Endothelial cell of umbilical vein (primary cell): ENCODE data around the gene L1CAM. TPM values are rescaled to one million over a fixed set of nuclear protein-coding genes. Genes with fewer than 3 reads are reported as not detected.

Experiments used
- BruUV-seq: library from RNA; stranded (reverse); fragments of 400-500 nt; replicated peaks from 2 replicates; lab custom pipeline; 2021; lab: Mats Ljungman, UMichigan
- CTCF ChIA-PET: fragments of 300-600, 350-600 bp; sonication (Branson Sonifier 250); formaldehyde crosslinking; loops from one replicate; lab custom pipeline; 2021; ENCODE audit warnings: antibody characterized with exemption, inconsistent platforms; lab: Charles Lee
- POLR2A ChIA-PET: fragments of 300-600, 350-600 bp; sonication (Branson Sonifier 250); formaldehyde crosslinking; loops from one replicate; lab custom pipeline; 2021; ENCODE audit warnings: antibody characterized with exemption, inconsistent platforms; lab: Charles Lee
- DNase-seq: peaks from one replicate; pipeline ENCODE4 v3.0.0-alpha.2; 2011; ENCODE audit warnings: low read depth, low spot score
- FAIRE-seq: peaks from 2 replicates; lab custom pipeline; 2011; peaks lifted over from hg19 to GRCh38; lab: Jason Lieb, UNC
- H2AFZ ChIP-seq: 2 replicates; pipeline ENCODE4 v1.6.0; 2012; ENCODE audit warnings: low read depth, low read length, control low read depth, inconsistent platforms
- H3K27ac ChIP-seq: 2 replicates; pipeline ENCODE4 v1.5.1; 2011; ENCODE audit warnings: low read depth, mild to moderate bottlenecking, control low read depth, low read length, moderate library complexity; ENCODE audit not compliant: insufficient read depth
- H3K27me3 ChIP-seq, 2 experiments: 2 replicates each; pipeline versions ENCODE4 v1.6.0 to v1.6.1; 2011; ENCODE audit warnings: low read length in 2 of 2, mixed read lengths in 1 of 2; ENCODE audit not compliant: control insufficient read depth in 2 of 2, insufficient read depth in 2 of 2
- H3K36me3 ChIP-seq, 2 experiments: 2 replicates in 1 of 2; 3 replicates in 1 of 2; pipeline ENCODE4 v1.5.1; 2011; ENCODE audit warnings: low read length in 2 of 2, mild to moderate bottlenecking in 1 of 2, moderate library complexity in 1 of 2; ENCODE audit not compliant: control insufficient read depth in 2 of 2, insufficient read depth in 2 of 2; ENCODE audit errors: extremely low read depth in 1 of 2
- H3K4me1 ChIP-seq: 3 replicates; pipeline ENCODE4 v1.5.1; 2011; ENCODE audit warnings: mild to moderate bottlenecking, low read length; ENCODE audit not compliant: control insufficient read depth, insufficient read depth; ENCODE audit errors: extremely low read depth
- H3K4me2 ChIP-seq: 2 replicates; pipeline ENCODE4 v1.6.1; 2011; ENCODE audit warnings: low read length, control low read depth, mixed read lengths; ENCODE audit not compliant: insufficient read depth
- H3K4me3 ChIP-seq, 3 experiments: fragments of 200-600 bp in 1 of 3; sonication (generic), shearing (Covaris generic) in 1 of 3; replicated peaks in 1 of 3; 2 replicates each; pipeline ENCODE4 v1.5.1; 2011 to 2016; ENCODE audit warnings: control low read depth in 3 of 3, low read length in 3 of 3, mild to moderate bottlenecking in 2 of 3, inconsistent platforms in 1 of 3, low read depth in 1 of 3, moderate library complexity in 1 of 3; ENCODE audit not compliant: insufficient read depth in 1 of 3
- H3K79me2 ChIP-seq: 2 replicates; pipeline ENCODE4 v1.6.0; 2012; ENCODE audit warnings: low read length, inconsistent platforms; ENCODE audit not compliant: control insufficient read depth, insufficient read depth
- H3K9ac ChIP-seq: replicated peaks from 2 replicates; pipeline ENCODE3; 2011; ENCODE audit warnings: low read length, control low read depth; ENCODE audit not compliant: insufficient read depth; ENCODE audit errors: extremely low read depth
- H3K9me1 ChIP-seq: replicated peaks from 3 replicates; pipeline ENCODE4 v1.6.0; 2011; ENCODE audit warnings: mild to moderate bottlenecking, low read length; ENCODE audit not compliant: control insufficient read depth, insufficient read depth; ENCODE audit errors: extremely low read depth
- H3K9me3 ChIP-seq: replicated peaks from 2 replicates; pipeline ENCODE4 v1.5.1; 2012; ENCODE audit warnings: low read length, inconsistent platforms; ENCODE audit not compliant: control insufficient read depth, insufficient read depth
- H4K20me1 ChIP-seq: replicated peaks from 2 replicates; pipeline ENCODE3; 2011; ENCODE audit warnings: mild to moderate bottlenecking, low read length; ENCODE audit not compliant: control insufficient read depth, insufficient read depth; ENCODE audit errors: extremely low read depth
- EZH2 ChIP-seq: IDR thresholded peaks from 2 replicates; pipeline ENCODE4 v1.6.1; 2012; ENCODE audit warnings: borderline replicate concordance, low read depth, mild to moderate bottlenecking, moderate library complexity, low read length, inconsistent platforms; ENCODE audit not compliant: severe bottlenecking
- FOS ChIP-seq: IDR thresholded peaks from 2 replicates; pipeline ENCODE4 v1.6.1; 2011; ENCODE audit warnings: mild to moderate bottlenecking, low read length, moderate library complexity, borderline replicate concordance; ENCODE audit not compliant: insufficient read depth
- GATA2 ChIP-seq: IDR thresholded peaks from 2 replicates; pipeline ENCODE4 v1.7.0; 2011; ENCODE audit warnings: low read depth, mild to moderate bottlenecking, moderate library complexity, mixed read lengths, low read length; ENCODE audit not compliant: insufficient read length, insufficient read depth
- JUN ChIP-seq: IDR thresholded peaks from 2 replicates; pipeline ENCODE4 v1.6.1; 2011; ENCODE audit warnings: borderline replicate concordance, low read depth; ENCODE audit not compliant: insufficient read length, insufficient read depth
- MYC ChIP-seq: IDR thresholded peaks from one replicate; pipeline ENCODE4 v1.6.1; 2011; ENCODE audit warnings: mild to moderate bottlenecking, low read depth, low read length
- POLR2A ChIP-seq: IDR thresholded peaks from 2 replicates; pipeline ENCODE4 v1.6.1; 2012; ENCODE audit warnings: low read depth, mild to moderate bottlenecking, control low read depth, low read length
- POLR2AphosphoS5 ChIP-seq: IDR thresholded peaks from 2 replicates; pipeline ENCODE4 v1.6.1; 2012; ENCODE audit warnings: low read depth, mild to moderate bottlenecking, control low read depth, low read length, moderate library complexity; ENCODE audit not compliant: insufficient read depth
- dilution Hi-C: fragments of 300-500 bp; cut with MboI; formaldehyde crosslinking; loops from one replicate; pipeline ENCODE4 v1.15.0; 2019; ENCODE audit warnings: low sequenced_read_pairs; ENCODE audit not compliant: extremely low pct_ligation_motif_present
- intact Hi-C: fragments of 100-400 bp; cut with micrococcal nuclease; formaldehyde crosslinking; loops from one replicate; pipeline ENCODE4 v1.10.0; 2022
- polyA plus RNA-seq, 4 experiments: library from polyadenylated mRNA; depleted of rRNA in 3 of 4; stranded (reverse) in 3 of 4; unstranded in 1 of 4; fragments of >200 nt; gene quantifications; 2 replicates each; pipeline versions ENCODE4 v1.2.1 to v1.2.3, GENCODE V29; 2011 to 2012; ENCODE audit warnings: missing spikeins in 1 of 4
- total RNA-seq: library from RNA; stranded (reverse); gene quantifications from 2 replicates; pipeline ENCODE4 v1.2.3, GENCODE V29; 2021
- TF ChIP-seq, protein P1 (sequence below): IDR thresholded peaks from 2 replicates; pipeline ENCODE4 v1.6.1; 2011; ENCODE audit not compliant: insufficient read depth, insufficient read length
- TF ChIP-seq, protein P2 (sequence below), 2 donors: IDR thresholded peaks; 1 replicate in 1 of 2; 2 replicates in 1 of 2; pipeline ENCODE4 v1.5.1; 2011; ENCODE audit warnings: low read length in 2 of 2, mild to moderate bottlenecking in 2 of 2, moderate library complexity in 2 of 2, control low read depth in 1 of 2, inconsistent platforms in 1 of 2, low read depth in 1 of 2; ENCODE audit not compliant: insufficient read depth in 1 of 2; ENCODE audit errors: extremely low read depth in 1 of 2

Gene L1CAM
- total and polyA plus RNA-seq, 2 donors (not counting 3 experiments of a cell fraction or from before 2014, with no cell fraction given): 0.01 TPM; not detected in 1

DNA sequence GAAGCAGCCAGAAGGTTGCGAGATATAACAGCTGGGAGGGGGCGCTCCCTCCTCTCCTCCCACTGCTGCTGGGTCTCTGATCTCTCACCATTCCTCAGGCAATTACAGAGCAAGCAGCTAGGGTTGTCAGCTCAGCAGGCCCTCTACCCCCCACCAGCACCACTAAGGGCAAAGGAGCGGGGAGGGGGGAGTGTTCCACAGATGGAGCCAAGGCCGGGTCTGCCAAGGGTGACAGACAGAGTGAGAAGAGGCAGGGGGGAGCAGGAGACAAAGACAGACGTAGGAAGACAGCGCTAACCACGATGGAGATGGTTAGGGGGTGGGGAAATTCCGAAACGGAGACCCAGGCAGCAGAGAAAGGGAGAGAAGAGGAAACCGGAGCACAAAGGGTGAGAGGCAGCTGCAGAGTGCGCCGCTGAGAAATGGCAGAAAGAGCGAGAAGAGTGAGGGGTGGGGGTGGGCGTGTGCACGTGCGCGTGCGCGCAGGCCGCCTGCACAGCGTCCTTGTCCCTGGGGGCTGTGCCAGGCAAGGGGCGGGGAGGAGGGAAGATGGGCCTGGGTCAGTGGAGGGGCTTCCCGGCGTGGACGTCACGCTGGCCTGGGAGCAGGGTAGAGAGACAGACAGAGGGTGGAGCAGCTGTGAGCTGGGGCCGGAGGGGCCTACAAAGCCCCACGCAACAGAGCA lies 6.9 kb downstream of the L1CAM start:
- dilution Hi-C loops (no loop called here), intact Hi-C loops (loop anchor here (10.0 kb wide), 1 partner anchor 84 kb away; the partner anchor contains the start of genes IDH3G and SSR4)
- H3K4me3 ChIP-seq: no peak overlapping the region
- CTCF ChIA-PET: no interaction called here
- BruUV-seq: no TSS peak
- no peak overlapping the region for H3K9ac ChIP-seq
- POLR2A ChIA-PET: no interaction called here
- H3K9me3 ChIP-seq: no peaks in the 10 kb centered on the region
- no peaks in the 10 kb centered on the region for H3K4me1 ChIP-seq
- FAIRE-seq (no peak), DNase-seq (no peak)
- no peak overlapping the region for H2AFZ ChIP-seq
- peaks cover 11 to 12% of the 10 kb centered on the region in 2 experiments for H3K27me3 ChIP-seq
- no peaks in the 10 kb centered on the region for H3K36me3 ChIP-seq
- H3K4me2 ChIP-seq: no peak overlapping the region
- no peaks in the 10 kb centered on the region for H3K9me1 ChIP-seq
- H3K79me2 ChIP-seq: no peaks in the 10 kb centered on the region
- TF ChIP-seq GATA2 (no peak), POLR2A (no peak), EZH2 (no peak), FOS (no peak), MYC (no peak), POLR2AphosphoS5 (no peak), JUN (no peak)
- TF ChIP-seq, protein P1, sequence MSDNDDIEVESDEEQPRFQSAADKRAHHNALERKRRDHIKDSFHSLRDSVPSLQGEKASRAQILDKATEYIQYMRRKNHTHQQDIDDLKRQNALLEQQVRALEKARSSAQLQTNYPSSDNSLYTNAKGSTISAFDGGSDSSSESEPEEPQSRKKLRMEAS: no peak
- TF ChIP-seq, protein P2, sequence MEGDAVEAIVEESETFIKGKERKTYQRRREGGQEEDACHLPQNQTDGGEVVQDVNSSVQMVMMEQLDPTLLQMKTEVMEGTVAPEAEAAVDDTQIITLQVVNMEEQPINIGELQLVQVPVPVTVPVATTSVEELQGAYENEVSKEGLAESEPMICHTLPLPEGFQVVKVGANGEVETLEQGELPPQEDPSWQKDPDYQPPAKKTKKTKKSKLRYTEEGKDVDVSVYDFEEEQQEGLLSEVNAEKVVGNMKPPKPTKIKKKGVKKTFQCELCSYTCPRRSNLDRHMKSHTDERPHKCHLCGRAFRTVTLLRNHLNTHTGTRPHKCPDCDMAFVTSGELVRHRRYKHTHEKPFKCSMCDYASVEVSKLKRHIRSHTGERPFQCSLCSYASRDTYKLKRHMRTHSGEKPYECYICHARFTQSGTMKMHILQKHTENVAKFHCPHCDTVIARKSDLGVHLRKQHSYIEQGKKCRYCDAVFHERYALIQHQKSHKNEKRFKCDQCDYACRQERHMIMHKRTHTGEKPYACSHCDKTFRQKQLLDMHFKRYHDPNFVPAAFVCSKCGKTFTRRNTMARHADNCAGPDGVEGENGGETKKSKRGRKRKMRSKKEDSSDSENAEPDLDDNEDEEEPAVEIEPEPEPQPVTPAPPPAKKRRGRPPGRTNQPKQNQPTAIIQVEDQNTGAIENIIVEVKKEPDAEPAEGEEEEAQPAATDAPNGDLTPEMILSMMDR (IDR thresholded peaks at IDR 0.05; ENCODE audit: extremely low read depth in 1 of 2, insufficient read depth in 1 of 2, low read depth in 1 of 2, low read length in 2 of 2): no peak
- no peak overlapping the region for H3K27ac ChIP-seq
- no peaks in the 10 kb centered on the region for H4K20me1 ChIP-seq
